GM21423 (cell line): ENCODE results near the gene CLIC3.
"Not testable (repeated sequence)": the region's sequence is repeated elsewhere in the genome, so short reads cannot be mapped to it uniquely, and the experiment has no call there.

Experiments used
- ATAC-seq: cut with Tn5 transposase; IDR thresholded peaks from one replicate; pipeline ENCODE4 v1.9.1; 2021; ENCODE audit warnings: mild to moderate bottlenecking, moderate library complexity; ENCODE audit not compliant: unreplicated experiment

Gene CLIC3

GRCh38 chr9:137004285-137004684 is 7.9 kb upstream of the CLIC3 start:
- ATAC-seq, result not testable (repeated sequence)

DNA sequence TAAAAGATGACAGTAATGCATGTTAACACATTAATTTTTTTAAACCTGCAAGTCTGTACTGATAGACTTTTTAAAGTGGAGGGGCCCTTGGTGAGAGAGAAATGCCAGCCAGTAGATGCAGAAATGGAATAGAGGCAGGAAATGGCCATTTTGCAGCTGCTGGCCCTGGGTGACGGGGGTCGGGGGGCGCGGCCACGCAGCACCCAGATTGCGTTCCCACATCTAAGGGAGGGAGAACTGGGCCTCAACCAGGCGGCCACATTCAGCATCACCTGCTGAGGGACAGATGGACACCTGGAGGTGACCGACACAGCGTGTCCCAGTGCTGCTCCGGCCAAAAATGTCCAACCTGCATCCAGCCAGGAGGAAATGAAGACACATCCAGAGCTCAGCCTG is 6.3 kb upstream of the CLIC3 start:
- no peak for ATAC-seq

DNA sequence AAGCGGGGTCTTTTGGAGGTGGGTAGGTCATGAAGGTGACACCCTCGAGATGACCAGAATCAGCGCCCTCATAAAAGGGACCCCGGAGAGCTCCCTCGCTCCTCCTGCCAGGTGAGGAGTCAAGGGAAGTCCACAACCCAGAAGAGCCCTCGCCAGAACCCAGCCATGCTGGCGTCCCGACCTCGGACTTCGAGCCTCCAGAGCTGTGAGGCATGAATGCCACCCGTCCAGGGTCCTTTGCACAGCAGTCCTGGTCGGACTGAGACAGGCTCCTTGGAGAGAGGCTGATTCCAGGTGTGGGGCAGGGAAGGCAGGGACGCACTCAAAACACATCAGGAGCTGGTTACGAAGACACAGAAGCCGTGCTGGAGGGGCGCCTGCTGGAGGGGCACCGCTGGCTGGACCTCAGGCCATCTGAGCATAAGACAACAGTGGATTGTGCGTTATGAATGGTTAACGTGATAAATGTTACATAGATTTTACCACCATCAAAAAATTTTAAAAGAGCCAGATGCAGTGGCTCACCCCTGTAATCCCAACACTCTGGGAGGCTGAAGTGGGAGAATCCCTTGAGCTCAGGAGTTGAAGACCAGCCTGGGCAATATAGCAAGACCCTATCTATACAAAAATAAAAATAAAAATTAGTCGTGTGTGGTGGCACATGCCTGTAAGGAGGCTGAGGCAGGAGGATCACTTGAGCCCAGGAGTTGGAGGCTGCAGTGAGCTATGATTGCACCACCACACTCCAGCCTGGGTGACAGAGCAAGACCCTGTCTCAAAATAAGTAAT is 5.7 kb upstream of the CLIC3 start:
- no peak for ATAC-seq

GRCh38 chr9:137000177-137000930 is 4.0 kb upstream of the CLIC3 start:
- peak; percentile 76 for ATAC-seq

DNA sequence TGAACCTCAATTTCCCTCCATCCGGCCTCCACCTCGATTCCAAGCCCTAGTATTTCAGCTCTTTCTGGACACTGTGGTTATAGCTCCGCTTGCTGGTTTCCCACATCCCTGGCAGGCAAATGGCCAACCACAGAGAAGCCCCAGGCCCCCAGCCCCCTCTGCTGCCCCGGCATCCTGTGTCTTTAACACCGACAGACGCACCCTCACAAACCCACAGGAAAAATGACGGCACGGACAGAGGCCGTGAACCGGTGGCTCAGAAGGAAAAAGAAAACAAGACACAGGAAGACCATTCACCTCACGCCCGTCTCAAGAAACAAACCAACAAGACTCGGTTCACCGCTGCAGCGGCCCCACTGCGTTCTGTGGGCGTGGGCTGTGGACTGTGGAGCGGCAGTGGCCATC is 1.5 kb upstream of the CLIC3 start:
- ATAC-seq, result no peak

GRCh38 chr9:136997371-136997770 is 1.0 kb upstream of the CLIC3 start:
- ATAC-seq, result no peak

- no peak for ATAC-seq
Measured at GRCh38 chr9:136995772-136996311, 526 bp downstream of the CLIC3 start.

- ATAC-seq, result no peak
Measured at GRCh38 chr9:136995362-136995761, 1.0 kb downstream of the CLIC3 start.

GRCh38 chr9:136994888-136995230 is 1.5 kb downstream of the CLIC3 start:
- no peak for ATAC-seq

DNA sequence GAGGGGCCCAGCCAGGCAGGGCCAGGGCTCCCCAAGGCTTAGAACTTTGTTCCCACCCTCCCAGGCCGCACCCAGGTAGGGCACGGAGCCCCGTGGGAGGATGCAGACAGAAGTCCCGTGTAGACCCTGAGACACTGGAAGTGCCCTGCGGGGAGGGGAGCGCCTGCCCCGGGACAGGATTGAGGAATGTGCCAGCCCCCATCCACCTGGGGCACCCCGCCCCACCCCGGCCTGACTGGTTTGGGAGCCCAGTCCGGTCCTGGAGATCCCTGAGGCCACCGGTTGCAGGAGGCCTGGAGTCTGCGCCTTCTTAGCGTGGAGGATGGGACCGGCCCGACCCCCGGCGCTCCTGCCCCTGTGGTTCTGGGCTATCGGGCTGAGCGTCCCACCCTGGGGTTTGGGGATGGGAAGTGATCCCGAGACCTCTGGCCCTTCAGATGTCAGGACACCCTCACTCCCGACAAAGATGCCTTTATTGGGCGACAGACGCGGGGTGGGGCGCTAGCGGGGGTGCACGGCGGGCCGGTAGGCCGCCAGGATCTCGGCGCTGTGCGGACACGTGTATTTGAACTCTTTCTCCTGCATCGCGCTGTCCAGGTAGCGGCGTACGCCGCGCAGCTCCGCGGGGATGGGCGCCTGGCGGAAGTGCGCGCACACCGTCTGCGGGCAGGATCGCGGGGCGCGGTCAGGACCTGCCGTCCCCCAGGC is 2.0 kb downstream of the CLIC3 start:
- ATAC-seq, result no peak

DNA sequence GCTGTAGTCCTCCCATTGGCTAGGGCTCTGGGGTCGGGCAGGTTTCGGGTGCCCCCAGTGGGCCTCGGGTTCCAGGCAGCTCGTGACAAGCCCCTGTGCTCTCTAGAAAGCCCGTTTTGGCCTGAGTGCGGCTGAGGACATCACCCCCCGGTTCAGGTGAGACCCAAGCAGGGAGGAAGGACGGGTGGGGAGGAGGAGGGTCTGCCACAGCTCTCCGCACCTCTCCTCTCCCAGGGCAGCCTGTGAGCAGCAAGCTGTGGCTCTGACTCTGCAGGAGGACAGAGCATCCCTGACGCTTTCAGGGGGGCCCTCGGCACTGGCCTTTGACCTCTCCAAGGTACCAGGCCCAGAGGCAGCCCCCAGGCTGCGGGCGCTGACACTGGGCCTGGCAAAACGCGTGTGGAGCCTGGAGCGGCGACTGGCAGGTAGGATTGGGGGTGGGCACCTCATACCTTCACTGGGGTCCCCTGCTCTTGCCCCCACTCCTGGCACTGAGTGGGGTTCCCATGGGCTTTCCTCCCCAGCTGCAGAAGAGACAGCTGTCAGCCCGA is 3.5 kb downstream of the CLIC3 start:
- no peak for ATAC-seq

DNA sequence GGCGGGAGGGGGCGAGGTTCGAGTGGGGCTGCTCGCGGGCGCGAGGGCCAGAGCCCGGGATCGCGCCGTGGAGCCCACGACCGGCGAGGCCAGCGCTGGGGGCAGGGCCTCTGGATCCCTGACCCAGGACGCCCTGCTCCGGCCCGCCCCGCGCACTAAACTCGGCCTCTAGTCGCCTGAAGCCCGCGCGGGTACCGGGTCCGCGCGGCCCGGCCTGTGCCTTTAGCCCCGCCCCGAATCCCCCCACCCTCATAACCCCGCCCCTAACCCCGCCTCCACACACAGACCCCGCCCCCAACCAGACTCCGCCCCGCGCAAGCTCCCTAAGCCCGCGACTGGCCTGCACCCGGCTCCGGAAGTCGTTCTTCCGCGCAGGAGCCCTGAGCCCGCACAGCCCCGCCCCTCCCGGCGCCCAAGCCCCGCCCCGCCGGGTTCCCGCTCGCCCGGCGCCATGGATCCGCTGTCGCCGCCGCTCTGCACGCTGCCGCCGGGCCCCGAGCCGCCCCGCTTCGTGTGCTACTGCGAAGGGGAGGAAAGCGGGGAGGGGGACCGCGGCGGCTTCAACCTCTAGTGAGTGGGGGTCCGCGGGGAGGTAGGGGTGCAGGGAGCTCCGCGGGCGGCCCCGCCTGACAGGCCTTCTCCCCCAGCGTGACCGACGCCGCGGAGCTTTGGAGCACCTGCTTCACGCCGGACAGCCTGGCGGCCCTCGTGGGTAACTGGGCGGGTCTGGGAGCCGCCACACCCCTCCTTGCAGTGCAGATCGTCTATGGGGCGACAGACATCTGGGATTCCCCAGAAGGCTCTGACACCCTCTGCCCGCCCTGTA is 4.2 kb downstream of the CLIC3 start, which contains the start of gene PAXX:
PAXX (plus strand) TSS at position 430 of the 826 bp plus-strand sequence; CDS start at position 452, 22 bp downstream.
- peak; percentile 81 for ATAC-seq

DNA sequence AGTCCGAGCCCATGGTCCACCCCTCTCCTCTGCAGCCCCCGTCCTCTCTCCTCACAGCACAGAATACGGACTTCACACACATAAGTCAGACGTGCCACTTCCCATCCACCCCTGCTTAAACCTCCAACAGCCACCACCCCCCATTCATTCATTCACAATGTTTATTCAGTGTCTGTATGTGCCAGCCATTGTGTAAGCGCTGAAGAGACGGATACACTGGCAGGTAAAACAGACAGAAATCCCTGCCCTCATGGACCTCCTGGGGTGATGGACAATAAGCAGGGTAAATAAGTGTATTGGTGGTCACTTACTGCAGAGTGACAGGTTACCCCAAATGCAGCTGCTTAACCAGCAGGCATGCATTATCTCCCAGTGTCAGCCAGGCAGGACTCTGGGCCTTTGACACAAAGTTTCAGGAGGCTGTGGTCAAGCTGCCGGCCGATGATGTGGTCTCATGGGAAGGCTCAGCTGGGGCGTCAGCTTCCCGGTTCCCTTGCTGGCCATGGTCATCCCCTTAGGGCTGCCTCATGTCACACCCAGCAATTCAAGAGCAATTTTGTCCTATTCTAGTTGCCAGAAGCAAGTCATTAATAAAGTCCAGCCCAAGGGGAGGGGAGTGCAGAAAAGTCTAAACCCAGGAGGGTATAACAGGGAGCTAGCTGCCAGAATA is 6.0 kb downstream of the CLIC3 start:
- no peak for ATAC-seq

DNA sequence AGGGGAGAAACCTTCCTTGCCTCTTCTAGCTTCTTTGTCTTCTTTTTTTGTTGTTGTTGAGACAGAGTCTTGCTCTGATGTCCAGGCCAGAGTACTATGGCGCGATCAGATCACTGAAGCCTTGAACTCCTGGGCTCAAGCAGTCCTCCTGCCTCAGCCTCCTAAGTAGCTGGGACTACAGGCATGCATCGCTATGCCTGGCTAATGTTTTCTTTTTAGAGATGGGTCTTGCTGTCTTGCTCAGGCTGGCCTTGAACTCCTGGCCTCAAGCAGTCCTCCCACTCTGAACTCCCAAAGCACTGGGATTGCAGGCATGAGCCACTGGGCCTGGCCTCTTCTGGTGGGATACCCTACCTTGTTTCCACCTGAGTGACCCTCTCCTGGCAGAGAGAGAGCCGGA is 7.5 kb downstream of the CLIC3 start:
- no peak for ATAC-seq

- ATAC-seq, result no peak
Measured at GRCh38 chr9:136985853-136986252, 10.5 kb downstream of the CLIC3 start.

DNA sequence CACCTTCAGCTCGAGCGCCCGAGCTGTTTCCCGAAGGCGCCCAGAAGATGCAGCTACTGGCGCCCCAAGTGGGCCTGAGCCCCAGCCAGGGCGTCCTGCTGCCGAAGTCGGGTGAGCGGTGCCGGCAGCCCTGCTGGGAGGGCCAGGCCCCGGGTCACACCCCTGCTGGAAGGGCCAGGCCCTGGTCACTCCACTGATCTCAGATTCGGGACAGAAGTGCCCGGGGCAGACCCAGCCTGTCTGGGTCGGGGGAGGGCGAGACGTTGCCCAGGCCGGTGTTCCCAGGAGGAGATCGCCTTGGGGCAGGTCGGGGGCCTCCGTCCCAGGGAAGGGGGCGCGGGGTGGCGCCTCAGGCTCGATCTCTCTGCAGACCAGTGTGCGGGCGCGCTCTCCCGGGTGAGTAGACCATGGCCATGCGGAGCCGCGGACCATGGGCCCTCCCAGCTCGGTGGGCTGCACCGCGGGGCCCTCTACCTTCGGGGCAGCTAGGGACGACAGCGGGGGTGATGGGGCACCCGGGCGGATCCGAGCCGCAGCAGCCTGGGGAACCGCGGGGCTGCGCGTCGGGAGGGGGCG is 11.3 kb downstream of the CLIC3 start:
- ATAC-seq, result no peak

- no peak for ATAC-seq
Measured at GRCh38 chr9:136984464-136985026, 11.8 kb downstream of the CLIC3 start.

DNA sequence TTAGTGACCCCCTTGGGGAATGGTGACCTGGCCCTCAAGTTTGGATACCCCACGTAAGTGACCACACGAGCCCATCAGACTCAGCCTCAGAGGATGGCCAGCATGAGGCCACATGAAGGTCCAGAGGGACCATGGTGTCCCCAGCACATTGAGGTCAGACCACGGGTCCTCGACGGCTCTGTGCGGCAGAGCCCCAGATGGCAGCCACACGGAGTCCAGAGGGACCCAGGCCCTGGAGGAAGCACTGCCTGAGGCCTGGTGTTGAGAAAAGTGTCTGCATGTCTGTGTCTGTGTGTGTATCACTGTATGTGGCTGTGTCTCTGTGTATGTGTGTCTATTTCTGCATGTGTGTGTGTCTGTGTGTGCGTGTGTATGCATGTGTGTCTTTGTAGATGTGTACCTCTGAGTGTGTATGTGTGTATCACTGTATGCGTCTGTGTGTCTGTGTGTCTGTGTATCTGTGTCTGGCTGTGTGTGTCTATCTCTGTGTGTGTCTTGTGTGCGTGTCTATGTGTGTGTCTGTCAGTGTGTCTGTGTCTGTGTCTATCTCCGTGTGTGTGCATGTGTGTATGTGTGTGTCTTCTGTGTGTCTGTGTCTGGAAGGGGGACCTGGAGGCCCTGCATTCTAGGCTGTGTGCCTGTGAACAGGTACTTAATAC is 12.6 kb downstream of the CLIC3 start:
- no peak for ATAC-seq
